ENCODE measurements around the gene NLGN1. TPM values are rescaled to one million over a fixed set of nuclear protein-coding genes. Genes with fewer than 3 reads are reported as not detected.

The NLGN1 gene
- total and polyA plus RNA-seq, 11 donors = 1.8 to 27.6 (median 15.5) TPM

- H3K9me3 ChIP-seq = no peaks in the 10 kb centered on the region
- H3K27me3 ChIP-seq = no peaks in the 10 kb centered on the region
- H3K4me3 ChIP-seq = no peak overlapping the region
- 63 to 68% (median 66%) methylated on average over 2 of the region's 2 CpGs for WGBS, 4 donors
- DNase-seq (no peak), ATAC-seq (no peak)
- no peaks in the 10 kb centered on the region for H3K36me3 ChIP-seq
- H3K27ac ChIP-seq = no peak overlapping the region
- TF ChIP-seq POLR2A (IDR thresholded peaks at IDR 0.05) = no peak
- TF ChIP-seq, protein P1, sequence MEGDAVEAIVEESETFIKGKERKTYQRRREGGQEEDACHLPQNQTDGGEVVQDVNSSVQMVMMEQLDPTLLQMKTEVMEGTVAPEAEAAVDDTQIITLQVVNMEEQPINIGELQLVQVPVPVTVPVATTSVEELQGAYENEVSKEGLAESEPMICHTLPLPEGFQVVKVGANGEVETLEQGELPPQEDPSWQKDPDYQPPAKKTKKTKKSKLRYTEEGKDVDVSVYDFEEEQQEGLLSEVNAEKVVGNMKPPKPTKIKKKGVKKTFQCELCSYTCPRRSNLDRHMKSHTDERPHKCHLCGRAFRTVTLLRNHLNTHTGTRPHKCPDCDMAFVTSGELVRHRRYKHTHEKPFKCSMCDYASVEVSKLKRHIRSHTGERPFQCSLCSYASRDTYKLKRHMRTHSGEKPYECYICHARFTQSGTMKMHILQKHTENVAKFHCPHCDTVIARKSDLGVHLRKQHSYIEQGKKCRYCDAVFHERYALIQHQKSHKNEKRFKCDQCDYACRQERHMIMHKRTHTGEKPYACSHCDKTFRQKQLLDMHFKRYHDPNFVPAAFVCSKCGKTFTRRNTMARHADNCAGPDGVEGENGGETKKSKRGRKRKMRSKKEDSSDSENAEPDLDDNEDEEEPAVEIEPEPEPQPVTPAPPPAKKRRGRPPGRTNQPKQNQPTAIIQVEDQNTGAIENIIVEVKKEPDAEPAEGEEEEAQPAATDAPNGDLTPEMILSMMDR (IDR thresholded peaks at IDR 0.05) = no peak
- peaks cover 0 to 6% (median 0%) of the 10 kb centered on the region in 12 donors for H3K4me1 ChIP-seq
- intact Hi-C loops (cut with DNase I) = no loop called here
These were observed 541.8 kb downstream of the NLGN1 start for GRCh38 chr3:173939331-173939730.

GRCh38 chr3:173943264-173943663 lies 545.7 kb downstream of the NLGN1 start:
- H3K27ac ChIP-seq = no peak overlapping the region
- intact Hi-C loops (cut with DNase I) = no loop called here
- H3K4me1 ChIP-seq = peaks cover 0 to 6% (median 0%) of the 10 kb centered on the region in 12 donors
- no peak for DNase-seq
- no peak for TF ChIP-seq POLR2A (IDR thresholded peaks at IDR 0.05)
- TF ChIP-seq, protein P1 (IDR thresholded peaks at IDR 0.05) = no peak
- H3K4me3 ChIP-seq = no peak overlapping the region
- no peak for ATAC-seq
- WGBS, 4 donors = 75 to 82% (median 78%) methylated on average over 3 of the region's 3 CpGs
- H3K36me3 ChIP-seq = no peaks in the 10 kb centered on the region
- no peaks in the 10 kb centered on the region for H3K9me3 ChIP-seq
- no peaks in the 10 kb centered on the region for H3K27me3 ChIP-seq

- intact Hi-C loops (cut with DNase I) = no loop called here
- peaks cover 0 to 4% (median 0%) of the 10 kb centered on the region in 12 donors for H3K4me1 ChIP-seq
- TF ChIP-seq POLR2A (IDR thresholded peaks at IDR 0.05) = no peak
- TF ChIP-seq, protein P1 (IDR thresholded peaks at IDR 0.05) = no peak
- WGBS, 4 donors = 56 to 82% (median 77%) methylated on average over 1 of the region's 1 CpG
- DNase-seq = no peak
- no peak for ATAC-seq
- no peak overlapping the region for H3K4me3 ChIP-seq
- no peak overlapping the region for H3K27ac ChIP-seq
- H3K36me3 ChIP-seq = no peaks in the 10 kb centered on the region
- H3K27me3 ChIP-seq = no peaks in the 10 kb centered on the region
- H3K9me3 ChIP-seq = no peaks in the 10 kb centered on the region
These were observed 547.6 kb downstream of the NLGN1 start for GRCh38 chr3:173945170-173945569.

DNA sequence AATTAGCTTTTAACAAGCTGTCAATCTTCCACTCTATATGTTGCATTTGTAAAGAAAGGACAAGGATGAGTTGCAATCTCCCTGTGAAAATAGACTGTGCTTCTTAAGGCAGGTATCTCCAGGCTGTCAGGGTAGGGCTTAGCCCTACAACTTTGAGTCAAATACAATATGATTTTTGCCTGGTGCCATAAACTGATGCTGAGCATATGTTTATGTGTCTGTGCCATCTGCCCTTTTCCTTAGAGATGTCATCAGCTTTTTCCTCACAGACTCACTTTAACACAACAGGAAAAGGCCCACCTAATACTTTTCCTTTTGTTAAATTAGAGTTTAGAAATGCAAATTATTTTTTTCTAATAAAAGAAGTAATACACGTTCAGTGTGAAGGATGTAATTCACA lies 548.3 kb downstream of the NLGN1 start:
- Histone ChIP-seq H3K27ac (no peak overlapping the region), H3K9me3 (no peaks in the 10 kb centered on the region), H3K36me3 (no peaks in the 10 kb centered on the region), H3K4me1 (peaks cover 0 to 4% (median 0%) of the 10 kb centered on the region in 12 donors), H3K27me3 (no peaks in the 10 kb centered on the region), H3K4me3 (no peak overlapping the region)
- no peak for DNase-seq
- no peak for ATAC-seq
- WGBS, 4 donors = 64 to 69% (median 67%) methylated on average over 1 of the region's 1 CpG
- intact Hi-C loops (cut with DNase I) = no loop called here
- TF ChIP-seq, protein P1 (IDR thresholded peaks at IDR 0.05) = no peak
- TF ChIP-seq POLR2A (IDR thresholded peaks at IDR 0.05) = no peak

All from heart left ventricle (tissue), 16 donors.